Kidney epithelial cell (primary cell): ENCODE results near the gene DIP2C. TPM values are rescaled to one million over a fixed set of nuclear protein-coding genes. Genes with fewer than 3 reads are reported as not detected.

Experiments used
- DNase-seq: peaks from one replicate; pipeline ENCODE4 v3.0.0-alpha.2; 2010; ENCODE audit warnings: low read depth
- H3K27me3 ChIP-seq: 2 replicates; pipeline ENCODE4 v1.6.0; 2011; ENCODE audit warnings: low read length; ENCODE audit not compliant: control insufficient read depth, insufficient read depth
- H3K36me3 ChIP-seq: 2 replicates; pipeline ENCODE4 v1.5.1; 2011; ENCODE audit warnings: low read length; ENCODE audit not compliant: control insufficient read depth, insufficient read depth
- H3K4me3 ChIP-seq: 2 replicates; pipeline ENCODE4 v1.5.1; 2011; ENCODE audit warnings: low read depth, mild to moderate bottlenecking, control low read depth, low read length
- CTCF ChIP-seq: IDR thresholded peaks from 2 replicates; pipeline ENCODE4 v1.5.1; 2011; ENCODE audit warnings: mild to moderate bottlenecking, moderate library complexity, low read length, control low read depth, inconsistent platforms; ENCODE audit not compliant: insufficient read depth, poor library complexity, severe bottlenecking
- total RNA-seq: library from RNA; depleted of rRNA; stranded (reverse); fragments of >200 nt; gene quantifications from 2 replicates; pipeline ENCODE4 v1.2.3, GENCODE V29; 2015

Gene DIP2C
- total RNA-seq, 1 donor from 2014 or later, result 19.2 TPM

- TF ChIP-seq CTCF, result no peak
- no peak overlapping the region for H3K4me3 ChIP-seq
- no peak for DNase-seq
- H3K27me3 ChIP-seq, result no peaks in the 10 kb centered on the region
- no peaks in the 10 kb centered on the region for H3K36me3 ChIP-seq
Measured at GRCh38 chr10:541750-542371, 147.6 kb downstream of the DIP2C start.

GRCh38 chr10:541041-541440 is 148.4 kb downstream of the DIP2C start:
- Histone ChIP-seq H3K36me3 (no peaks in the 10 kb centered on the region), H3K27me3 (no peaks in the 10 kb centered on the region), H3K4me3 (no peak overlapping the region)
- TF ChIP-seq CTCF, result no peak
- DNase-seq, result no peak

GRCh38 chr10:538895-539294 is 150.6 kb downstream of the DIP2C start:
- no peak overlapping the region for H3K4me3 ChIP-seq
- DNase-seq, result no peak
- no peaks in the 10 kb centered on the region for H3K27me3 ChIP-seq
- no peak for TF ChIP-seq CTCF
- H3K36me3 ChIP-seq, result no peaks in the 10 kb centered on the region

- no peaks in the 10 kb centered on the region for H3K27me3 ChIP-seq
- DNase-seq, result no peak
- no peak overlapping the region for H3K4me3 ChIP-seq
- no peaks in the 10 kb centered on the region for H3K36me3 ChIP-seq
- no peak for TF ChIP-seq CTCF
Measured at GRCh38 chr10:536935-537334, 152.5 kb downstream of the DIP2C start.

- no peak for DNase-seq
- H3K27me3 ChIP-seq, result no peaks in the 10 kb centered on the region
- TF ChIP-seq CTCF, result no peak
- H3K36me3 ChIP-seq, result no peaks in the 10 kb centered on the region
- H3K4me3 ChIP-seq, result no peak overlapping the region
Measured at GRCh38 chr10:536371-536925, 153.0 kb downstream of the DIP2C start.

- Histone ChIP-seq H3K4me3 (no peak overlapping the region), H3K36me3 (no peaks in the 10 kb centered on the region), H3K27me3 (no peaks in the 10 kb centered on the region)
- DNase-seq, result no peak
- TF ChIP-seq CTCF, result no peak
Measured at GRCh38 chr10:535952-536351, 153.5 kb downstream of the DIP2C start.
